Parathyroid adenoma (tissue), 2 donors: ENCODE results near the gene RANBP9.

Experiments
- H2AFZ ChIP-seq: fragments of 300-600 bp; sonication (generic); one replicate; pipeline ENCODE4 v1.7.0; 2017; ENCODE audit warnings: antibody characterized with exemption, mild to moderate bottlenecking
- H3K27ac ChIP-seq: fragments of 300-600 bp; sonication (generic); one replicate; pipeline ENCODE4 v1.7.0; 2017
- H3K27me3 ChIP-seq: fragments of 300-600 bp; sonication (generic); one replicate; pipeline ENCODE4 v1.7.0; 2017; ENCODE audit warnings: low read length; ENCODE audit not compliant: control insufficient read depth, insufficient read depth
- H3K36me3 ChIP-seq: fragments of 300-600 bp; sonication (generic); one replicate; pipeline ENCODE4 v1.7.0; 2017; ENCODE audit warnings: low read length; ENCODE audit not compliant: control insufficient read depth, insufficient read depth
- H3K4me1 ChIP-seq: fragments of 300-600 bp; sonication (generic); one replicate; pipeline ENCODE4 v1.7.0; 2017; ENCODE audit warnings: control low read depth
- H3K4me2 ChIP-seq: fragments of 300-600 bp; sonication (generic); one replicate; pipeline ENCODE4 v1.7.0; 2017; ENCODE audit warnings: low read length
- H3K4me3 ChIP-seq: fragments of 300-600 bp; sonication (generic); one replicate; pipeline ENCODE4 v1.7.0; 2017; ENCODE audit warnings: low read depth, low read length
- H3K79me2 ChIP-seq: fragments of 300-600 bp; sonication (generic); one replicate; pipeline ENCODE4 v1.7.0; 2017; ENCODE audit warnings: control low read depth
- H3K9ac ChIP-seq: fragments of 300-600 bp; sonication (generic); one replicate; pipeline ENCODE4 v1.7.0; 2017; ENCODE audit warnings: mild to moderate bottlenecking
- H3K9me3 ChIP-seq: fragments of 300-600 bp; sonication (generic); one replicate; pipeline ENCODE4 v1.7.0; 2017; ENCODE audit warnings: low read length; ENCODE audit not compliant: control insufficient read depth
- CTCF ChIP-seq: fragments of 300-600 bp; sonication (generic); IDR thresholded peaks from one replicate; pipeline ENCODE4 v1.7.0; 2017; ENCODE audit warnings: antibody characterized with exemption, mild to moderate bottlenecking
- donor health status: primary hyperparathyroidism.

Gene RANBP9

GRCh38 chr6:13673825-13674444 lies 37.7 kb downstream of the RANBP9 start:
- Histone ChIP-seq H3K79me2 (peaks cover 43% of the 10 kb centered on the region), H3K36me3 (no peaks in the 10 kb centered on the region), H3K4me3 (no peak overlapping the region), H3K27me3 (no peaks in the 10 kb centered on the region), H3K4me1 (no peaks in the 10 kb centered on the region), H2AFZ (no peak overlapping the region), H3K4me2 (no peak overlapping the region), H3K9me3 (no peaks in the 10 kb centered on the region), H3K9ac (no peak overlapping the region), H3K27ac (no peak overlapping the region)
- no peak for TF ChIP-seq CTCF

- Histone ChIP-seq H3K9me3 (no peaks in the 10 kb centered on the region), H3K4me3 (no peak overlapping the region), H3K4me1 (no peaks in the 10 kb centered on the region), H3K4me2 (no peak overlapping the region), H3K27ac (no peak overlapping the region), H3K36me3 (no peaks in the 10 kb centered on the region), H3K9ac (no peak overlapping the region), H3K79me2 (peaks cover 42% of the 10 kb centered on the region), H2AFZ (no peak overlapping the region), H3K27me3 (no peaks in the 10 kb centered on the region)
- no peak for TF ChIP-seq CTCF
These were observed 38.3 kb downstream of the RANBP9 start for GRCh38 chr6:13673368-13673767.

- Histone ChIP-seq H3K4me3 (no peak overlapping the region), H2AFZ (no peak overlapping the region), H3K79me2 (peaks cover 39% of the 10 kb centered on the region), H3K36me3 (no peaks in the 10 kb centered on the region), H3K4me2 (no peak overlapping the region), H3K27me3 (no peaks in the 10 kb centered on the region), H3K27ac (no peak overlapping the region), H3K4me1 (no peaks in the 10 kb centered on the region), H3K9me3 (no peaks in the 10 kb centered on the region), H3K9ac (no peak overlapping the region)
- TF ChIP-seq CTCF: no peak
These were observed 38.7 kb downstream of the RANBP9 start for GRCh38 chr6:13672904-13673303.

- no peak for TF ChIP-seq CTCF
- Histone ChIP-seq H3K27ac (no peak overlapping the region), H2AFZ (no peak overlapping the region), H3K4me2 (no peak overlapping the region), H3K36me3 (no peaks in the 10 kb centered on the region), H3K79me2 (peaks cover 30% of the 10 kb centered on the region), H3K4me1 (no peaks in the 10 kb centered on the region), H3K9me3 (no peaks in the 10 kb centered on the region), H3K9ac (no peak overlapping the region), H3K4me3 (no peak overlapping the region), H3K27me3 (no peaks in the 10 kb centered on the region)
These were observed 40.0 kb downstream of the RANBP9 start for GRCh38 chr6:13671548-13672127.

- Histone ChIP-seq H3K9me3 (no peaks in the 10 kb centered on the region), H2AFZ (no peak overlapping the region), H3K27ac (no peak overlapping the region), H3K79me2 (peaks cover 33% of the 10 kb centered on the region), H3K36me3 (no peaks in the 10 kb centered on the region), H3K4me1 (no peaks in the 10 kb centered on the region), H3K27me3 (no peaks in the 10 kb centered on the region), H3K9ac (no peak overlapping the region), H3K4me2 (no peak overlapping the region), H3K4me3 (no peak overlapping the region)
- TF ChIP-seq CTCF: no peak
These were observed 42.2 kb downstream of the RANBP9 start for GRCh38 chr6:13669476-13669875.
